Measurements from ENCODE around the gene IL1RN.

Gene IL1RN

GRCh38 chr2:113126845-113127645 is at the start of gene IL1RN:
IL1RN (plus strand) TSS chr2:113127598; CDS start chr2:113127625, 27 bp downstream.
- no peak within 1 kb of the TSS for H3K9ac ChIP-seq (ENCODE audit: low read length)
- no peaks in the 10 kb centered on the region for H3K36me3 ChIP-seq (ENCODE audit: insufficient read depth, low read length)
- no peaks in the 10 kb centered on the region for H3K4me1 ChIP-seq (ENCODE audit: insufficient read depth, low read length)
- no peak within 1 kb of the TSS for H3K27ac ChIP-seq (ENCODE audit: low read depth, low read length)
- H3K4me3 ChIP-seq (ENCODE audit: low read depth in 1 of 2, low read length in 2 of 2) = no peak within 1 kb of the TSS
- H3K9me3 ChIP-seq (ENCODE audit: low read length) = no peaks in the 10 kb centered on the region
- H3K27me3 ChIP-seq (ENCODE audit: control insufficient read depth in 1 of 2, insufficient read depth in 2 of 2, low read length in 2 of 2) = no peaks in the 10 kb centered on the region

GRCh38 chr2:113077921-113078320 is 49.5 kb upstream of the IL1RN start:
- Histone ChIP-seq H3K4me3 (ENCODE audit: low read depth in 1 of 2, low read length in 2 of 2) (no peak overlapping the region), H3K9ac (ENCODE audit: low read length) (no peak overlapping the region), H3K27me3 (ENCODE audit: control insufficient read depth in 1 of 2, insufficient read depth in 2 of 2, low read length in 2 of 2) (no peaks in the 10 kb centered on the region), H3K9me3 (ENCODE audit: low read length) (no peaks in the 10 kb centered on the region), H3K4me1 (ENCODE audit: insufficient read depth, low read length) (no peaks in the 10 kb centered on the region), H3K36me3 (ENCODE audit: insufficient read depth, low read length) (no peaks in the 10 kb centered on the region), H3K27ac (ENCODE audit: low read depth, low read length) (no peak overlapping the region)

GRCh38 chr2:113078350-113078839 is 49.0 kb upstream of the IL1RN start:
- Histone ChIP-seq H3K27me3 (ENCODE audit: control insufficient read depth in 1 of 2, insufficient read depth in 2 of 2, low read length in 2 of 2) (no peaks in the 10 kb centered on the region), H3K9ac (ENCODE audit: low read length) (no peak overlapping the region), H3K27ac (ENCODE audit: low read depth, low read length) (no peak overlapping the region), H3K36me3 (ENCODE audit: insufficient read depth, low read length) (no peaks in the 10 kb centered on the region), H3K4me3 (ENCODE audit: low read depth in 1 of 2, low read length in 2 of 2) (no peak overlapping the region), H3K4me1 (ENCODE audit: insufficient read depth, low read length) (no peaks in the 10 kb centered on the region), H3K9me3 (ENCODE audit: low read length) (no peaks in the 10 kb centered on the region)

GRCh38 chr2:113079131-113079530 is 48.3 kb upstream of the IL1RN start:
- H3K9me3 ChIP-seq (ENCODE audit: low read length) = no peaks in the 10 kb centered on the region
- no peaks in the 10 kb centered on the region for H3K36me3 ChIP-seq (ENCODE audit: insufficient read depth, low read length)
- H3K4me1 ChIP-seq (ENCODE audit: insufficient read depth, low read length) = no peaks in the 10 kb centered on the region
- no peak overlapping the region for H3K27ac ChIP-seq (ENCODE audit: low read depth, low read length)
- H3K9ac ChIP-seq (ENCODE audit: low read length) = no peak overlapping the region
- no peaks in the 10 kb centered on the region for H3K27me3 ChIP-seq (ENCODE audit: control insufficient read depth in 1 of 2, insufficient read depth in 2 of 2, low read length in 2 of 2)
- H3K4me3 ChIP-seq (ENCODE audit: low read depth in 1 of 2, low read length in 2 of 2) = no peak overlapping the region

- H3K27me3 ChIP-seq (ENCODE audit: control insufficient read depth in 1 of 2, insufficient read depth in 2 of 2, low read length in 2 of 2) = no peaks in the 10 kb centered on the region
- H3K36me3 ChIP-seq (ENCODE audit: insufficient read depth, low read length) = no peaks in the 10 kb centered on the region
- no peak overlapping the region for H3K27ac ChIP-seq (ENCODE audit: low read depth, low read length)
- no peak overlapping the region for H3K9ac ChIP-seq (ENCODE audit: low read length)
- no peak overlapping the region for H3K4me3 ChIP-seq (ENCODE audit: low read depth in 1 of 2, low read length in 2 of 2)
- no peaks in the 10 kb centered on the region for H3K9me3 ChIP-seq (ENCODE audit: low read length)
- no peaks in the 10 kb centered on the region for H3K4me1 ChIP-seq (ENCODE audit: insufficient read depth, low read length)
These were observed 47.3 kb upstream of the IL1RN start for GRCh38 chr2:113080134-113080533.

- H3K9ac ChIP-seq (ENCODE audit: low read length) = no peak overlapping the region
- H3K36me3 ChIP-seq (ENCODE audit: insufficient read depth, low read length) = no peaks in the 10 kb centered on the region
- no peaks in the 10 kb centered on the region for H3K27me3 ChIP-seq (ENCODE audit: control insufficient read depth in 1 of 2, insufficient read depth in 2 of 2, low read length in 2 of 2)
- no peaks in the 10 kb centered on the region for H3K4me1 ChIP-seq (ENCODE audit: insufficient read depth, low read length)
- H3K4me3 ChIP-seq (ENCODE audit: low read depth in 1 of 2, low read length in 2 of 2) = no peak overlapping the region
- H3K27ac ChIP-seq (ENCODE audit: low read depth, low read length) = no peak overlapping the region
- H3K9me3 ChIP-seq (ENCODE audit: low read length) = no peaks in the 10 kb centered on the region
These were observed 45.7 kb upstream of the IL1RN start for GRCh38 chr2:113081488-113082210.

- H3K9me3 ChIP-seq (ENCODE audit: low read length) = no peaks in the 10 kb centered on the region
- no peaks in the 10 kb centered on the region for H3K27me3 ChIP-seq (ENCODE audit: control insufficient read depth in 1 of 2, insufficient read depth in 2 of 2, low read length in 2 of 2)
- H3K4me3 ChIP-seq (ENCODE audit: low read depth in 1 of 2, low read length in 2 of 2) = no peak overlapping the region
- H3K4me1 ChIP-seq (ENCODE audit: insufficient read depth, low read length) = no peaks in the 10 kb centered on the region
- H3K9ac ChIP-seq (ENCODE audit: low read length) = no peak overlapping the region
- H3K27ac ChIP-seq (ENCODE audit: low read depth, low read length) = no peak overlapping the region
- no peaks in the 10 kb centered on the region for H3K36me3 ChIP-seq (ENCODE audit: insufficient read depth, low read length)
These were observed 44.1 kb upstream of the IL1RN start for GRCh38 chr2:113083296-113083695.

- Histone ChIP-seq H3K9me3 (ENCODE audit: low read length) (no peaks in the 10 kb centered on the region), H3K4me3 (ENCODE audit: low read depth in 1 of 2, low read length in 2 of 2) (no peak overlapping the region), H3K27me3 (ENCODE audit: control insufficient read depth in 1 of 2, insufficient read depth in 2 of 2, low read length in 2 of 2) (no peaks in the 10 kb centered on the region), H3K4me1 (ENCODE audit: insufficient read depth, low read length) (no peaks in the 10 kb centered on the region), H3K9ac (ENCODE audit: low read length) (no peak overlapping the region), H3K27ac (ENCODE audit: low read depth, low read length) (no peak overlapping the region), H3K36me3 (ENCODE audit: insufficient read depth, low read length) (no peaks in the 10 kb centered on the region)
These were observed 43.0 kb upstream of the IL1RN start for GRCh38 chr2:113084249-113085000.

GRCh38 chr2:113085542-113085941 is 41.9 kb upstream of the IL1RN start:
- Histone ChIP-seq H3K9ac (ENCODE audit: low read length) (no peak overlapping the region), H3K4me1 (ENCODE audit: insufficient read depth, low read length) (no peaks in the 10 kb centered on the region), H3K9me3 (ENCODE audit: low read length) (no peaks in the 10 kb centered on the region), H3K36me3 (ENCODE audit: insufficient read depth, low read length) (no peaks in the 10 kb centered on the region), H3K4me3 (ENCODE audit: low read depth in 1 of 2, low read length in 2 of 2) (no peak overlapping the region), H3K27me3 (ENCODE audit: control insufficient read depth in 1 of 2, insufficient read depth in 2 of 2, low read length in 2 of 2) (no peaks in the 10 kb centered on the region), H3K27ac (ENCODE audit: low read depth, low read length) (no peak overlapping the region)

GRCh38 chr2:113088213-113088992 is 39.0 kb upstream of the IL1RN start:
- no peak overlapping the region for H3K27ac ChIP-seq (ENCODE audit: low read depth, low read length)
- no peak overlapping the region for H3K9ac ChIP-seq (ENCODE audit: low read length)

GRCh38 chr2:113089916-113090315 is 37.5 kb upstream of the IL1RN start:
- H3K4me1 ChIP-seq (ENCODE audit: insufficient read depth, low read length) = no peaks in the 10 kb centered on the region
- H3K4me3 ChIP-seq (ENCODE audit: low read depth in 1 of 2, low read length in 2 of 2) = no peak overlapping the region
- H3K9ac ChIP-seq (ENCODE audit: low read length) = no peak overlapping the region
- H3K27ac ChIP-seq (ENCODE audit: low read depth, low read length) = no peak overlapping the region
- H3K9me3 ChIP-seq (ENCODE audit: low read length) = no peaks in the 10 kb centered on the region
- H3K27me3 ChIP-seq (ENCODE audit: control insufficient read depth in 1 of 2, insufficient read depth in 2 of 2, low read length in 2 of 2) = no peaks in the 10 kb centered on the region
- H3K36me3 ChIP-seq (ENCODE audit: insufficient read depth, low read length) = no peaks in the 10 kb centered on the region

More at GRCh38 chr2:113088213-113088992, 39.0 kb upstream of the IL1RN start:
- Histone ChIP-seq H3K4me1 (ENCODE audit: insufficient read depth, low read length) (no peaks in the 10 kb centered on the region), H3K36me3 (ENCODE audit: insufficient read depth, low read length) (no peaks in the 10 kb centered on the region), H3K27me3 (ENCODE audit: control insufficient read depth in 1 of 2, insufficient read depth in 2 of 2, low read length in 2 of 2) (no peaks in the 10 kb centered on the region), H3K9me3 (ENCODE audit: low read length) (no peaks in the 10 kb centered on the region), H3K4me3 (ENCODE audit: low read depth in 1 of 2, low read length in 2 of 2) (no peak overlapping the region)
